GM12878 (cell line): Measurements from ENCODE around the gene ABR. TPM values are rescaled to one million over a fixed set of nuclear protein-coding genes. Genes with fewer than 3 reads are reported as not detected.

Experiments
- ATAC-seq: fragments of 200-7000 bp; cut with Tn5 transposase; 3 replicates; pipeline ENCODE4 v1.9.1; 2020; ENCODE audit warnings: mild to moderate bottlenecking, moderate library complexity
- BruUV-seq: library from RNA; stranded (reverse); fragments of 400-500 nt; replicated peaks from 2 replicates; lab custom pipeline; 2021; lab: Mats Ljungman, UMichigan
- CTCF ChIA-PET: fragments of 300-600 bp; sonication (Branson Sonifier 250); formaldehyde crosslinking; extraction: SDS; loops from one replicate; lab custom pipeline; 2021; ENCODE audit warnings: inconsistent platforms; lab: Yijun Ruan, JAX
- POLR2A ChIA-PET: fragments of 350-600 bp; formaldehyde crosslinking; extraction: SDS; loops from one replicate; lab custom pipeline; 2021; ENCODE audit warnings: inconsistent platforms; lab: Charles Lee
- RAD21 ChIA-PET: fragments of 300-600 bp; sonication (Branson Sonifier 250); formaldehyde crosslinking; loops from one replicate; lab custom pipeline; 2023; ENCODE audit warnings: antibody characterized with exemption; ENCODE audit not compliant: unreplicated experiment; lab: Charles Lee
- SMC1A ChIA-PET: fragments of 300-600 bp; sonication (Branson Sonifier 250); formaldehyde crosslinking; loops from one replicate; lab custom pipeline; 2023; ENCODE audit not compliant: unreplicated experiment, uncharacterized antibody; lab: Charles Lee
- DNase-seq: peaks from one replicate; pipeline ENCODE4 v3.0.0-alpha.2; 2011; ENCODE audit warnings: low read depth, low spot score
- FAIRE-seq: peaks from 3 replicates; lab custom pipeline; 2011; peaks lifted over from hg19 to GRCh38; lab: Jason Lieb, UNC
- H2AFZ ChIP-seq: 2 replicates; pipeline ENCODE4 v1.6.0; 2011; ENCODE audit warnings: low read depth, low read length, control low read depth; ENCODE audit not compliant: control insufficient read depth
- H3K27ac ChIP-seq: 2 replicates; pipeline ENCODE4 v1.5.1; 2011; ENCODE audit warnings: control low read depth; ENCODE audit not compliant: control insufficient read depth, insufficient read depth
- H3K27me3 ChIP-seq, 2 experiments: replicated peaks in 1 of 2; 2 replicates each; pipeline versions ENCODE4 v1.6.0 to v1.6.1; 2011; ENCODE audit warnings: low read length in 1 of 2; ENCODE audit not compliant: control insufficient read depth in 2 of 2, insufficient read depth in 2 of 2
- H3K36me3 ChIP-seq, 2 experiments: 2 replicates each; pipeline ENCODE4 v1.5.1; 2011; ENCODE audit warnings: low read length in 1 of 2; ENCODE audit not compliant: control insufficient read depth in 2 of 2, insufficient read depth in 2 of 2
- H3K4me1 ChIP-seq: 2 replicates; pipeline ENCODE4 v1.6.1; 2011; ENCODE audit warnings: mild to moderate bottlenecking, low read length, moderate library complexity, mixed read lengths; ENCODE audit not compliant: control insufficient read depth, insufficient read depth
- H3K4me2 ChIP-seq: 2 replicates; pipeline ENCODE4 v1.6.0; 2011; ENCODE audit warnings: control low read depth; ENCODE audit not compliant: control insufficient read depth, insufficient read depth
- H3K4me3 ChIP-seq: fragments of 200-600 bp; sonication (generic); 2 replicates; pipeline ENCODE4 v1.5.1; 2016
- H3K79me2 ChIP-seq: 2 replicates; pipeline ENCODE4 v1.6.0; 2011; ENCODE audit warnings: low read length; ENCODE audit not compliant: control insufficient read depth, insufficient read depth
- H3K9ac ChIP-seq: 2 replicates; pipeline ENCODE4 v1.8.0; 2011; ENCODE audit warnings: low read length, control low read depth, mixed read lengths; ENCODE audit not compliant: control insufficient read depth, insufficient read depth
- H3K9me3 ChIP-seq: replicated peaks from 3 replicates; pipeline ENCODE4 v1.5.1; 2011; ENCODE audit warnings: mild to moderate bottlenecking, low read length; ENCODE audit not compliant: control insufficient read depth, insufficient read depth
- H4K20me1 ChIP-seq: 2 replicates; pipeline ENCODE4 v1.6.0; 2011; ENCODE audit not compliant: control insufficient read depth, insufficient read depth
- MEF2A ChIP-seq: IDR thresholded peaks from 2 replicates; pipeline ENCODE4 v1.6.1; 2011; ENCODE audit warnings: low read depth, mild to moderate bottlenecking, low read length, moderate library complexity; ENCODE audit not compliant: insufficient read depth
- RCOR1 ChIP-seq: conservative IDR thresholded peaks from 2 replicates; pipeline ENCODE4 v1.6.1; 2012; ENCODE audit warnings: low read depth, low read length, improper control_type of control experiment
- WGBS: methylation state at CpG from one replicate; pipeline ENCODE4 v1.1.6; 2016; ENCODE audit warnings: low lambda C conversion rate; ENCODE audit not compliant: insufficient replicate concordance, insufficient coverage; ENCODE audit errors: missing lambda C conversion rate; 5-methylcytosine and 5-hydroxymethylcytosine counted together
- in situ Hi-C: fragments of 300-500 bp; cut with MboI; formaldehyde crosslinking; loops from 9 replicates; pipeline ENCODE4 v1.14.3; 2018; ENCODE audit warnings: mixed read lengths
- intact Hi-C: fragments of 100-400 bp; cut with micrococcal nuclease; formaldehyde crosslinking; loops from one replicate; pipeline ENCODE4 v1.14.2; 2022; ENCODE audit not compliant: unreplicated experiment
- polyA plus RNA-seq, 11 experiments: library from polyadenylated mRNA; depleted of rRNA in 4 of 11; unstranded in 6 of 11; stranded (reverse) in 5 of 11; fragments of >200 nt; fragmentation: Nextera tagmentation in 4 of 11; fragmentation: Illumina TruSeq in 1 of 11; extraction: Ambion mirVana in 4 of 11; extraction: Trizol in 1 of 11; gene quantifications; 1 replicate in 1 of 11; 2 replicates in 10 of 11; pipeline versions ENCODE4 v1.2.1 to v1.2.3, GENCODE V29; 2011 to 2016; ENCODE audit warnings: inconsistent platforms in 2 of 11, missing spikeins in 2 of 11, low read depth in 1 of 11
- total RNA-seq, 4 experiments: library from RNA; depleted of rRNA in 3 of 4; stranded (reverse); fragments of >200 nt in 3 of 4; fragmentation: Illumina TruSeq in 1 of 4; extraction: Trizol in 1 of 4; gene quantifications; 2 replicates each; pipeline versions ENCODE4 v1.2.1 to v1.2.3, GENCODE V29; 2013 to 2021
- TF ChIP-seq, protein P1 (sequence below): fragments of 450-650 bp; IDR thresholded peaks from 2 replicates; pipeline ENCODE4 v1.6.1; 2017; ENCODE audit warnings: mild to moderate bottlenecking, low read depth, inconsistent platforms; ENCODE audit not compliant: poor library complexity, severe bottlenecking
- TF ChIP-seq, protein P2 (sequence below): IDR thresholded peaks from 2 replicates; pipeline ENCODE4 v1.6.1; 2011; ENCODE audit warnings: borderline replicate concordance, low read depth, mild to moderate bottlenecking, moderate library complexity, mixed read lengths, low read length; ENCODE audit not compliant: insufficient read depth; ENCODE audit errors: extremely low read length

The ABR gene
- total and polyA plus RNA-seq, 10 of the 15 experiments (the other 5 are each of a cell fraction or from before 2014, with no cell fraction given) = 1.4 to 112 (median 30.0) TPM

DNA sequence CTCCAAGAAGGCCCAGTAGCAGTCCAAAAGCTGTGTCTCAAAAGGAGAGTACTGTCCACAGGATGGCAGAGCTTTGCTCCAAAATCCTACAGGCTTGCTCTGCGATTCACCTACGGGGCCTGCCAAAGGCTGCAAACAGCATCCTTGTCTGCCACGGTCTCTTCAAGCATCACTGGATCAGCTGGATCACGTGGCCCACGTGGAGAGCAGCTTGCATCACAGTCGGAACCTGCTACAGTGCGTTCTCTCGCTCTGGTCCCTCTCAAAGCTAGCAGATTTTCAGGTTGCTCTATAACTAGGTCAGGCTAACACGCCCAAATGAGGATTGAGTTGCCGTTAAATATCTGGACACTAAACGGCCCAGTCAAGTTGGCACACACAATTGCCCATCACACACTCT lies 191.2 kb downstream of the ABR start:
- no TSS peak for BruUV-seq
- ChIA-PET CTCF (interaction anchor here (1.3 to 1.4 kb wide), 2 partner anchors 8 to 11 kb away, joined by 4 read pairs; partner anchors contain the start of gene TIMM22), RAD21 (no interaction called here), POLR2A (no interaction called here), SMC1A (interaction anchor here (0.5 kb wide), 1 partner anchor 282 kb away, joined by 3 read pairs; no protein-coding TSS in a partner anchor)
- TF ChIP-seq, protein P1, sequence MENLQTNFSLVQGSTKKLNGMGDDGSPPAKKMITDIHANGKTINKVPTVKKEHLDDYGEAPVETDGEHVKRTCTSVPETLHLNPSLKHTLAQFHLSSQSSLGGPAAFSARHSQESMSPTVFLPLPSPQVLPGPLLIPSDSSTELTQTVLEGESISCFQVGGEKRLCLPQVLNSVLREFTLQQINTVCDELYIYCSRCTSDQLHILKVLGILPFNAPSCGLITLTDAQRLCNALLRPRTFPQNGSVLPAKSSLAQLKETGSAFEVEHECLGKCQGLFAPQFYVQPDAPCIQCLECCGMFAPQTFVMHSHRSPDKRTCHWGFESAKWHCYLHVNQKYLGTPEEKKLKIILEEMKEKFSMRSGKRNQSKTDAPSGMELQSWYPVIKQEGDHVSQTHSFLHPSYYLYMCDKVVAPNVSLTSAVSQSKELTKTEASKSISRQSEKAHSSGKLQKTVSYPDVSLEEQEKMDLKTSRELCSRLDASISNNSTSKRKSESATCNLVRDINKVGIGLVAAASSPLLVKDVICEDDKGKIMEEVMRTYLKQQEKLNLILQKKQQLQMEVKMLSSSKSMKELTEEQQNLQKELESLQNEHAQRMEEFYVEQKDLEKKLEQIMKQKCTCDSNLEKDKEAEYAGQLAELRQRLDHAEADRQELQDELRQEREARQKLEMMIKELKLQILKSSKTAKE = no peak
- TF ChIP-seq RCOR1 = no peak
- no peak for TF ChIP-seq MEF2A
- TF ChIP-seq, protein P2, sequence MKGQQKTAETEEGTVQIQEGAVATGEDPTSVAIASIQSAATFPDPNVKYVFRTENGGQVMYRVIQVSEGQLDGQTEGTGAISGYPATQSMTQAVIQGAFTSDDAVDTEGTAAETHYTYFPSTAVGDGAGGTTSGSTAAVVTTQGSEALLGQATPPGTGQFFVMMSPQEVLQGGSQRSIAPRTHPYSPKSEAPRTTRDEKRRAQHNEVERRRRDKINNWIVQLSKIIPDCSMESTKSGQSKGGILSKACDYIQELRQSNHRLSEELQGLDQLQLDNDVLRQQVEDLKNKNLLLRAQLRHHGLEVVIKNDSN = no peak
- Histone ChIP-seq H2AFZ (no peak overlapping the region), H3K27me3 (no peaks in the 10 kb centered on the region), H3K36me3 (no peaks in the 10 kb centered on the region), H3K27ac (no peak overlapping the region), H3K4me1 (no peaks in the 10 kb centered on the region), H3K79me2 (no peaks in the 10 kb centered on the region), H3K9me3 (no peaks in the 10 kb centered on the region; the same call in 1 of the 3 replicates), H3K4me3 (no peak overlapping the region), H3K9ac (no peak overlapping the region), H4K20me1 (no peaks in the 10 kb centered on the region), H3K4me2 (no peak overlapping the region)
- ATAC-seq (no peak), FAIRE-seq (no peak), DNase-seq (no peak)
- in situ Hi-C loops = loop anchor here (5.0 kb wide), 1 partner anchor 191 kb away; no protein-coding TSS in a partner anchor
- intact Hi-C loops = loop anchor here (10.0 kb wide), 1 partner anchor 274 kb away; the partner anchor contains the start of gene VPS53
- 51% methylated on average over 11 of the region's 11 CpGs for WGBS
